Breast epithelium (tissue), 3 donors: Measurements from ENCODE around the gene OTOG.

Source experiments
- CTCF ChIP-seq, 3 donors: fragments of 450-650 bp; IDR thresholded peaks; one replicate each; pipeline ENCODE4 v1.5.1; 2016 to 2017; ENCODE audit warnings: antibody characterized with exemption in 3 of 3, mild to moderate bottlenecking in 3 of 3, moderate library complexity in 3 of 3
- POLR2A ChIP-seq: fragments of 450-650 bp; IDR thresholded peaks from one replicate; pipeline ENCODE4 v1.6.1; 2016; ENCODE audit warnings: antibody characterized with exemption, mild to moderate bottlenecking, moderate library complexity
- POLR2AphosphoS5 ChIP-seq, 3 donors: sonication (generic); formaldehyde crosslinking; IDR thresholded peaks; one replicate each; pipeline ENCODE4 v1.6.1; 2017; ENCODE audit warnings: antibody characterized with exemption in 3 of 3

- TF ChIP-seq CTCF (IDR thresholded peaks at IDR 0.05) (no peak), POLR2A (no peak), POLR2AphosphoS5 (IDR thresholded peaks at IDR 0.05) (no peak)
Measured at GRCh38 chr11:17517186-17517585, 29.9 kb upstream of the OTOG start.
